Adipocyte (in vitro differentiated cells): ENCODE data around the gene NAP1L1.

Experiments
- DNase-seq: peaks from one replicate; pipeline ENCODE4 v3.0.0-alpha.2; 2015; ENCODE audit warnings: low read depth
- H3K27me3 ChIP-seq: replicated peaks from 2 replicates; pipeline ENCODE4 v1.7.0; 2013; ENCODE audit warnings: mild to moderate bottlenecking, low read length, moderate library complexity; ENCODE audit not compliant: control insufficient read depth, insufficient read depth
- H3K36me3 ChIP-seq: 2 replicates; pipeline ENCODE4 v1.7.0; 2013; ENCODE audit warnings: low read length, mild to moderate bottlenecking, moderate library complexity; ENCODE audit not compliant: control insufficient read depth, insufficient read depth, severe bottlenecking
- H3K4me1 ChIP-seq: 2 replicates; pipeline ENCODE4 v1.7.0; 2013; ENCODE audit warnings: mild to moderate bottlenecking, low read length, moderate library complexity; ENCODE audit not compliant: control insufficient read depth, insufficient read depth
- H3K4me3 ChIP-seq: 2 replicates; pipeline ENCODE4 v1.7.0; 2013; ENCODE audit warnings: mild to moderate bottlenecking, low read length, moderate library complexity
- H3K9ac ChIP-seq: 2 replicates; pipeline ENCODE4 v1.7.0; 2013; ENCODE audit warnings: mild to moderate bottlenecking, low read length, moderate library complexity
- H3K9me3 ChIP-seq: 2 replicates; pipeline ENCODE4 v1.7.0; 2013; ENCODE audit warnings: mild to moderate bottlenecking, low read length, moderate library complexity; ENCODE audit not compliant: control insufficient read depth

NAP1L1 gene

DNA sequence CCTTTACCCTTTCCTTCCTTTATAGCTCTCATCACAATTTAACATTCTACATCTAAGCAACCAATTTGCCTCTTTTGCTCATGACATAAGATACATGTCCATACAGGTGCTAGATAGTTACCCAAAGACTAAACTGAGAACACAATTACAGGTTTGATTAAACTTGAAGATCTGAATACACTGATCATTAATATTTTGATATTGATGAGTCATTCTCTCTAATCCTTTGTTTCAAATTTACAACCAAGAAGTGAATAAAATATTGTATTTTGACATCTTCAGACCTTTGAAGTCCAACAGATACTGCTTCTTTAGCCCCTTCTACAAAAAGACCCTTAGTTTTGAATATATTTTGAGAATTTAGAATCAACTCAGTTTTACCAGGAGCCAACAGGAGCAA lies 2.6 kb downstream of the NAP1L1 start:
- H3K9ac ChIP-seq: no peak overlapping the region
- H3K27me3 ChIP-seq: no peaks in the 10 kb centered on the region
- peaks cover 14% of the 10 kb centered on the region for H3K9me3 ChIP-seq
- peaks cover 32% of the 10 kb centered on the region for H3K4me1 ChIP-seq
- peaks cover 26% of the 10 kb centered on the region for H3K36me3 ChIP-seq
- no peak for DNase-seq
- peak overlapping the region; percentile 95 for H3K4me3 ChIP-seq

DNA sequence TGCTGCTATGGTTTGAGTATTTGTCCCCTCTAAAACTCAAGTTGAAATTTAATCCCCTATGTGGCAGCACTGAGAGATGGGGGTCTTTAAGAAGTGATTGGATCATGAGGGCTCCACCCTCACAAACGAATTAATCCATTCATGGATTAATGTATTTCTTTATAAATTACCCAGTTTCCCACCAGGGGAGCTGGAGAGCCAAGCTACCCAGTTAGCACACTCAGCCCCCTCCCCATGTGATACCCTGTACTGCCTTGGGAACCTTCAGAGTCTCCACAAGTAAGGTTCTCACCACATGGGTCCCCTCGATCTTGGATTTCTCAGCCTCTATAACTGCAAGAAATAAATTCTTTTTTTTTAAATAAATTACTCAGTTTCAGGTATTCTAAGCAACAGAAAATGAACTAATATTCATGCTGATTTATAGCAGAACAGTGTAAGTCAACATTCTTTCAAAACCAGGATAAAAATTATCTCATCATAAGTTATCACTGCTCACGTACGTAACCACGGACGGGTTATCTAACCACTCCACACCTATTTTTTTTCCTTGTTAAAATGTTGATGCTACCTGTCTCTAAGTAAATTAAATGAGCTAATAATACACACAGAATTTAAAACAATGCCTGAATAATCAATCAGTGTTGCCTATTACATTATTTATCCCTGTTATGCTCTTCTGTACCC lies 3.6 kb downstream of the NAP1L1 start:
- DNase-seq: peak; percentile 14
- peaks cover 33% of the 10 kb centered on the region for H3K4me1 ChIP-seq
- no peak overlapping the region for H3K9ac ChIP-seq
- peaks cover 14% of the 10 kb centered on the region for H3K9me3 ChIP-seq
- H3K36me3 ChIP-seq: peaks cover 26% of the 10 kb centered on the region
- H3K4me3 ChIP-seq: no peak overlapping the region
- H3K27me3 ChIP-seq: no peaks in the 10 kb centered on the region

DNA sequence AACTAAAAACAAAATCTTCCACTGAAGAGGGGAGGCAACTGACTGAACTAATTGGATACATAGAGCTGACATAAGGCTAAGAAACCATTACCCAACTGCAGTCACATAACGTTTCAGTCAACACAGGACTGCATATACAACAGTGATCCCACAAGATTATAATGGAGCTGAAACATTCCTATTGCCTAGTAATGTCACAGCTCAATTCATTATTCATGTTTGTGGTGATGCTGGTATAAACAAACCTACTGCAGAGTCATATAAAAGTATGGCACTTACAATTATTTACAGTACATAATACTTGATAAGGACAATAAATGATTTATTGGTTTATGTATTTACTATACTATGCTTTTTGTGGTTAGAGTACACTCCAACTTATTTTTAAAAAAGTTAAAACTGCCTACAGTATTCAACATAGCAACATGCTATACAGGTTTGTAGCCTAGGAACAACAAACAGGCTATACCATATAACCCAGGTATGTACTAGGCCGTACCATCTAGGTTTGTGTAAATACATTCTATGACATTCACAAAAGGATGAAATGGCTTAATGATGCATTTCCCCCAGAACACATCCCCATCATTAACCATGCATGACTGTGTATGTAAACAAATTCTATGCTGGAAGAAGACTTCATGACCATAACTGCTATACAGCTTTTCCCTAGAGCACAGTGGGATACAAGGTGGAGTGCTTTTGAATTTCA lies 4.3 kb downstream of the NAP1L1 start:
- no peak overlapping the region for H3K4me3 ChIP-seq
- peaks cover 14% of the 10 kb centered on the region for H3K9me3 ChIP-seq
- peaks cover 26% of the 10 kb centered on the region for H3K36me3 ChIP-seq
- H3K9ac ChIP-seq: no peak overlapping the region
- H3K4me1 ChIP-seq: peaks cover 26% of the 10 kb centered on the region
- no peaks in the 10 kb centered on the region for H3K27me3 ChIP-seq
- DNase-seq: no peak

DNA sequence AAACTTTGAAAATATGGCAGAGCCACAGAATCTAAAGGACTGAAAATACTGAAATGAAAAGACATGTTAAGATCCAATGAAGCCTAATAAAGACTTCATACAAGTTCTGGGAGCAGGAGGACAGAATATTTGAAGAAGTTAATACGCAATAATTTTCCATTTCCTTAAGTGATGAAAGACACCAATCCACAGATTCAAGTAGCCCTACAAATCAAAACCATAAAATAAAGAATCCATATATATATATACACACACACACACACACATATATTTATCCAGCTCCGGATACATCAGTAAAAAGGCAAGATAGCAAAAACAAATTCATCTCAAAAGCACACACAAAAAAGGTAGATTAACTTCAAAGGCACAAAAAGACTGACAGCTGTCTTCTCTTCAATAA lies 5.7 kb downstream of the NAP1L1 start:
- Histone ChIP-seq H3K27me3 (no peaks in the 10 kb centered on the region), H3K9me3 (peaks cover 14% of the 10 kb centered on the region), H3K9ac (no peak overlapping the region), H3K4me1 (peaks cover 25% of the 10 kb centered on the region), H3K36me3 (peaks cover 29% of the 10 kb centered on the region), H3K4me3 (no peak overlapping the region)
- DNase-seq: no peak

DNA sequence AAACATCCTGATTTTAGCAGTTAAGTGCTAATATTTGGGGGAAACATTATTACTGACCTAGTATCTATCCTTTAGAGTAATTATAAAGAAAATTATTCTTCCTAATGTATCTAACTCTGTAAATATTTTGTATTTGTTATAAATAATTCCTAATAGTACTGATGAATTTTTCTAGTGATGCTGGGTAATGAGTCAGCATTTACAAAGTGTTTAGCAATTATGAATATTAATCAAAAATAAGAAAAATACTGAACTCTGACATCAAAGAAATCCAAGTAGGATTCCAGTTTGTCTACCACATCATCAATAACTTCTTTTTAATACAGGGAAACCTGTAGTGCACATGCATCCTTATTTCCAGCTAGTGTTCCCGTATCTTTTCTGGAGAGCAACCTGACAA lies 9.0 kb downstream of the NAP1L1 start:
- Histone ChIP-seq H3K27me3 (no peaks in the 10 kb centered on the region), H3K4me3 (no peak overlapping the region), H3K9ac (no peak overlapping the region), H3K36me3 (peaks cover 55% of the 10 kb centered on the region), H3K9me3 (peaks cover 14% of the 10 kb centered on the region), H3K4me1 (peaks cover 4% of the 10 kb centered on the region)
- no peak for DNase-seq

DNA sequence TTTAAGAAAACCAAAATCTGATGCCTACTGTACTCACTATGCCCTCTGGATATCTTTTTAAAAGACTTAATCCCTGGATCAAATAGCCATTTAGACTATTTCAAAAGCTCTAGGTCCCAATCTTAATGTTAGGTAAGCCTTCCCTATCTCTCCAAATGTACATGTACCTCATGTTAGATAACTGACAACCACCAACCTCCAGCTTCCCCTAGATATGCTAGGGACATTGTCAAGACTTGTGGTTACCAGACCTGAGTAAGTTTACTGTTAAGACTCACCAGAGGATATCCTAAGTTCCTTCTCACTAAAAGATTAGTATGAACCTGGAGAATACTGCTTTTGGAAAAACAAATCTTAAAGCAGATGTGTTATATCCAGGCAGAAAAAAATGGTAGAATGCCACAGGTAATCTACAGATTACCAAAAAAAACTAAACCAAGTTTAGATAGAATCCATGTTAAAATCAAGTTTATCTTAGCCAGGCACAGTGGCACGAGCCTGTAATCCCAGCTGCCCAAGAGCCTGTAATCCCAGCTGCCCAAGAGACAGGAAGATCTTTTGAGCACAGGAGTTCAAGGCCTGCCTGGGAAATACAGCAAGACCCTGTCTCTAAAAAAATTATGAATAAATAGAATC lies 9.7 kb downstream of the NAP1L1 start:
- peaks cover 14% of the 10 kb centered on the region for H3K9me3 ChIP-seq
- no peak overlapping the region for H3K4me3 ChIP-seq
- no peak for DNase-seq
- H3K27me3 ChIP-seq: no peaks in the 10 kb centered on the region
- H3K9ac ChIP-seq: no peak overlapping the region
- H3K4me1 ChIP-seq: peaks cover 4% of the 10 kb centered on the region
- peaks cover 55% of the 10 kb centered on the region for H3K36me3 ChIP-seq

DNA sequence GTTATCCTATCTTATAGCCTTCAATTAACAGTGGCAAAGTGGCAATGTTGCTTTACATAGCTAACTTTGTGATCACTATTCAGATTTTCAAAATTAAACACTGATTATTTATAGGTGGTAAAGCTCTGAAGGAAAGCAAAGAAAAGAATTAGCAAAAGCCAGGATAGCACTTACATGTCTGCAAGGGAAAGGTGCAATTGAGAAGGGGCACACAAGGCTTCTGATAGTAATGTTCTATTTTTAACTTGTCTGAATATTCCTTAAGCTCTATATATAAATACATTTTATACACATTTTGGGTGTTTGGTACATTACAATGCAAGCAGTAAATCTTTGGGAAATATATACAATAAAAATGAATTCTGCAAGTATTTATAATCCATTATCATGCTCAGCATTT lies 10.9 kb downstream of the NAP1L1 start:
- Histone ChIP-seq H3K9ac (no peak overlapping the region), H3K27me3 (no peaks in the 10 kb centered on the region), H3K36me3 (peaks cover 55% of the 10 kb centered on the region), H3K4me3 (no peak overlapping the region), H3K9me3 (peaks cover 7% of the 10 kb centered on the region), H3K4me1 (peaks cover 4% of the 10 kb centered on the region)
- no peak for DNase-seq

DNA sequence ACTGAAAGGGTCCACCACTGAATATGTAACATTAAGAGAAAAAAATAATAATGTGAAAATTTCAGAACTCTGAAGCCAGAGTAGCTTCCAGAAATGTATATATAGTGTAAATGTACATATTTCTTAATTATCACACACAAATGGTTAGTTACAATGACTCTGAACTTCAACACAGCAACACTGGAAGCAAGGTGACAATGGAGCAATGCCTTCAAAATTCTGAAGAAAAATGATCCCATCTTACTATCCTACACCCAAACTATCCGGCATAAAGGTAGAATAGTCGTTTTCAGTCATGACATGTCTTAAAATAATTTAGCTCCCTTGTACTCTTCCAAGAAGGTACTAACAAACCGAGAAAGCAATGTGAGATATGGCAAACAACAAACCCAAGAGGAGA lies 11.9 kb downstream of the NAP1L1 start:
- H3K36me3 ChIP-seq: peaks cover 59% of the 10 kb centered on the region

DNA sequence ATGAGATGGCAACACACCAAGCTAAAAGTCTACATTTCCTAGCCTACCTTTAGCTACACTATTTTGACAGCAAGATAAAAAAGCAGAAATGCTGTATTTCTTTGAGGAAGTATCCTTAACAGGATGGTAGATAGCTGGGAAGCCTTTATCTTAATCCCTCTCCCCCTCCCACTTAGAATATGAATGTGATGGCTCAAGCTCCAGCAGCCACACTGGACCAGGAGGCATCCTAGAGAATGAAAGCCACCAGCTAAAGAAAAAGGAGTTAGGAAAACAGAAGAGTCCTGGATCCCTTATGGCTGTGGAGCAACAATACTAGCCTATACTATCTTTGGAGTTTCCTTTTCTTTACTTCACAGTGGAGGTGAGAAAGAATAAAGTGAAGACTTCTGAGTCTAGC lies 15.1 kb downstream of the NAP1L1 start:
- H3K27me3 ChIP-seq: no peaks in the 10 kb centered on the region
- H3K4me1 ChIP-seq: no peaks in the 10 kb centered on the region

More for the DNA sequence above, 11.9 kb downstream of the NAP1L1 start:
- Histone ChIP-seq H3K4me1 (peaks cover 4% of the 10 kb centered on the region), H3K4me3 (no peak overlapping the region), H3K27me3 (no peaks in the 10 kb centered on the region), H3K9me3 (no peaks in the 10 kb centered on the region), H3K9ac (no peak overlapping the region)
- DNase-seq: no peak

DNA sequence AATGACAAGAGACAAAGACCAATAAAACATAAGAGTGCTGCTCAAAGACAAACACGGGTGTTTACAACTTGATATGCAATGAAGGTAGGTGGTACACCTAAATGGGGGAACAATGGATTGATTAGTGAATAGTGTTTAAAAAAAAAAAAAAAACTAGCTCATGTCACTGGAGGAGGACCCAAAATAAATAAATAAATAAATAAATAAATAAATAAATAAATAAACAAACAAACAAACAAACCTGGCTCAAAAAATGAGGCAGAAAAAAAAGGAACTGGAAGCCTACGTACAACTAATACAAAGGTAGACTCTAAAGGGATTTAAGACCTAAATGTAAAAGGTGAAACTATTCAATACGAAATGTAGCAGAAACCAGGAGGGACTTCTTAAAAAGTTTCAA lies 18.6 kb downstream of the NAP1L1 start:
- Histone ChIP-seq H3K4me3 (no peak overlapping the region), H3K4me1 (no peaks in the 10 kb centered on the region), H3K27me3 (no peaks in the 10 kb centered on the region), H3K9ac (no peak overlapping the region), H3K9me3 (peaks cover 18% of the 10 kb centered on the region), H3K36me3 (peaks cover 97% of the 10 kb centered on the region)
- no peak for DNase-seq

More for the DNA sequence above, 15.1 kb downstream of the NAP1L1 start:
- peaks cover 90% of the 10 kb centered on the region for H3K36me3 ChIP-seq
- no peak for DNase-seq
- no peak overlapping the region for H3K9ac ChIP-seq
- H3K9me3 ChIP-seq: peaks cover 13% of the 10 kb centered on the region
- no peak overlapping the region for H3K4me3 ChIP-seq

DNA sequence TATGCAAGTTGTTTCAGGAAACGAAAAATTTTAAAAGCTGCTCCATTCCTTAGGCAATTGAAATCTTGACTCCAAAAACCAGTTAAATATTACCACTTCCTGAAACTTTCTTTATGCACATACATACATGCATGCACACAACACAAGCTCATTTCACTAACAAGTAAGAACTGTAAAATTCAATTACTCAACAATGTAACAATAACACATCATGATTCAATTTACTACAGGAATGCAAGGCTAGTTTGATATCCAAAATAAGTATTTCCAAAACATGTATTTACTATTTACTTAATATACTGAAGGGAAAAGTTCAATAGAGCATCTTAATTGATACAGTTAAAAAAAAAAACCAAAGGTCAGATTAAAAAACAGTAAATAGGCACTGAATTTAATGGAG lies 19.6 kb downstream of the NAP1L1 start:
- Histone ChIP-seq H3K4me3 (peak overlapping the region; percentile 49), H3K4me1 (no peaks in the 10 kb centered on the region), H3K27me3 (no peaks in the 10 kb centered on the region), H3K9me3 (peaks cover 18% of the 10 kb centered on the region), H3K9ac (no peak overlapping the region), H3K36me3 (peaks cover 99% of the 10 kb centered on the region)
- no peak for DNase-seq
